H7 (cell line): Measurements from ENCODE around the gene OCEL1. TPM values are rescaled to one million over a fixed set of nuclear protein-coding genes. Genes with fewer than 3 reads are reported as not detected.
A peak's percentile ranks its signal among the peaks of the same experiment; 100 is the strongest.

Source experiments
- DNase-seq: peaks from one replicate; pipeline ENCODE4 v3.0.0; 2012
- H3K27me3 ChIP-seq: 2 replicates; pipeline ENCODE4 v1.6.0; 2011; ENCODE audit warnings: mild to moderate bottlenecking, low read length; ENCODE audit not compliant: control insufficient read depth, insufficient read depth
- H3K36me3 ChIP-seq: replicated peaks from 2 replicates; pipeline ENCODE4 v1.5.1; 2011; ENCODE audit warnings: low read length; ENCODE audit not compliant: control insufficient read depth, insufficient read depth
- H3K4me3 ChIP-seq: 2 replicates; pipeline ENCODE4 v1.5.1; 2011; ENCODE audit warnings: low read depth, mild to moderate bottlenecking, control low read depth, low read length, moderate library complexity; ENCODE audit not compliant: insufficient read depth
- total RNA-seq: library from RNA; depleted of rRNA; stranded (reverse); fragments of >200 nt; shearing (Covaris generic); gene quantifications from 2 replicates; pipeline ENCODE4 v1.2.3, GENCODE V29; 2014

The OCEL1 gene
- total RNA-seq, 1 experiment from 2014 or later, result 13.0 TPM

GRCh38 chr19:17242431-17243208, 16.6 kb downstream of the OCEL1 start:
- peaks cover 7% of the 10 kb centered on the region for H3K36me3 ChIP-seq
- DNase-seq, result peak; percentile 60
- H3K4me3 ChIP-seq, result 0 out of 2 replicates have a peak overlapping the region, but pooled peaks have one; percentile 3
- no peaks in the 10 kb centered on the region for H3K27me3 ChIP-seq

GRCh38 chr19:17243211-17243829, 17.3 kb downstream of the OCEL1 start:
- H3K27me3 ChIP-seq, result no peaks in the 10 kb centered on the region
- peak; percentile 70 for DNase-seq
- H3K36me3 ChIP-seq, result peaks cover 5% of the 10 kb centered on the region
- H3K4me3 ChIP-seq, result peak overlapping the region; percentile 95

- Histone ChIP-seq H3K36me3 (peaks cover 3% of the 10 kb centered on the region), H3K4me3 (peak overlapping the region; percentile 95), H3K27me3 (no peaks in the 10 kb centered on the region)
- peak; percentile 86 for DNase-seq
These were observed 18.0 kb downstream of the OCEL1 start for GRCh38 chr19:17243830-17244617.

GRCh38 chr19:17244618-17245534, 18.9 kb downstream of the OCEL1 start:
- Histone ChIP-seq H3K27me3 (no peaks in the 10 kb centered on the region), H3K4me3 (peak overlapping the region; percentile 95), H3K36me3 (peaks cover 2% of the 10 kb centered on the region)
- peak; percentile 82 for DNase-seq

GRCh38 chr19:17245535-17245984, 19.5 kb downstream of the OCEL1 start, which contains the start of gene NR2F6:
TSS of gene NR2F6 (minus strand) at chr19:17245919. CDS start at chr19:17245220, 699 bp downstream.
- Histone ChIP-seq H3K36me3 (peaks cover 1% of the 10 kb centered on the region; the same call in 1 of the 2 replicates), H3K4me3 (peak within 1 kb of the TSS; percentile 95), H3K27me3 (no peaks in the 10 kb centered on the region)
- no peak for DNase-seq

- Histone ChIP-seq H3K36me3 (peaks cover 2% of the 10 kb centered on the region; the same call in 1 of the 2 replicates), H3K27me3 (no peaks in the 10 kb centered on the region), H3K4me3 (peak overlapping the region; percentile 43)
- DNase-seq, result no peak
These were observed 20.8 kb downstream of the OCEL1 start for GRCh38 chr19:17246681-17247425.

GRCh38 chr19:17248011-17248776, 22.2 kb downstream of the OCEL1 start:
- Histone ChIP-seq H3K4me3 (no peak overlapping the region), H3K36me3 (peaks cover 2% of the 10 kb centered on the region; the same call in 1 of the 2 replicates), H3K27me3 (no peaks in the 10 kb centered on the region)
- DNase-seq, result peak; percentile 89

- no peaks in the 10 kb centered on the region for H3K27me3 ChIP-seq
- DNase-seq, result no peak
- H3K4me3 ChIP-seq, result no peak overlapping the region
- H3K36me3 ChIP-seq, result peaks cover 2% of the 10 kb centered on the region; the same call in 1 of the 2 replicates
These were observed 24.0 kb downstream of the OCEL1 start for GRCh38 chr19:17249887-17250548.

- Histone ChIP-seq H3K36me3 (peaks cover 4% of the 10 kb centered on the region), H3K4me3 (no peak overlapping the region), H3K27me3 (no peaks in the 10 kb centered on the region)
- no peak for DNase-seq
These were observed 28.6 kb downstream of the OCEL1 start for GRCh38 chr19:17254636-17255035.

- DNase-seq, result peak; percentile 59
- H3K36me3 ChIP-seq, result peaks cover 4% of the 10 kb centered on the region
- H3K4me3 ChIP-seq, result no peak overlapping the region
- H3K27me3 ChIP-seq, result no peaks in the 10 kb centered on the region
These were observed 29.2 kb downstream of the OCEL1 start for GRCh38 chr19:17255150-17255621.

- Histone ChIP-seq H3K4me3 (no peak overlapping the region), H3K36me3 (peaks cover 4% of the 10 kb centered on the region), H3K27me3 (no peaks in the 10 kb centered on the region)
- DNase-seq, result no peak
These were observed 30.1 kb downstream of the OCEL1 start for GRCh38 chr19:17256130-17256529.

GRCh38 chr19:17259118-17259780, 33.2 kb downstream of the OCEL1 start:
- H3K4me3 ChIP-seq, result no peak overlapping the region
- H3K36me3 ChIP-seq, result peaks cover 2% of the 10 kb centered on the region
- no peaks in the 10 kb centered on the region for H3K27me3 ChIP-seq
- DNase-seq, result no peak
